ENCODE data around the gene SCO2. TPM values are rescaled to one million over a fixed set of nuclear protein-coding genes. Genes with fewer than 3 reads are reported as not detected.
"Not testable (repeated sequence)": the region's sequence is repeated elsewhere in the genome, so short reads cannot be mapped to it uniquely, and the experiment has no call there.

SCO2 gene
- total RNA-seq, 1 experiment from 2014 or later: 2.1 TPM

DNA sequence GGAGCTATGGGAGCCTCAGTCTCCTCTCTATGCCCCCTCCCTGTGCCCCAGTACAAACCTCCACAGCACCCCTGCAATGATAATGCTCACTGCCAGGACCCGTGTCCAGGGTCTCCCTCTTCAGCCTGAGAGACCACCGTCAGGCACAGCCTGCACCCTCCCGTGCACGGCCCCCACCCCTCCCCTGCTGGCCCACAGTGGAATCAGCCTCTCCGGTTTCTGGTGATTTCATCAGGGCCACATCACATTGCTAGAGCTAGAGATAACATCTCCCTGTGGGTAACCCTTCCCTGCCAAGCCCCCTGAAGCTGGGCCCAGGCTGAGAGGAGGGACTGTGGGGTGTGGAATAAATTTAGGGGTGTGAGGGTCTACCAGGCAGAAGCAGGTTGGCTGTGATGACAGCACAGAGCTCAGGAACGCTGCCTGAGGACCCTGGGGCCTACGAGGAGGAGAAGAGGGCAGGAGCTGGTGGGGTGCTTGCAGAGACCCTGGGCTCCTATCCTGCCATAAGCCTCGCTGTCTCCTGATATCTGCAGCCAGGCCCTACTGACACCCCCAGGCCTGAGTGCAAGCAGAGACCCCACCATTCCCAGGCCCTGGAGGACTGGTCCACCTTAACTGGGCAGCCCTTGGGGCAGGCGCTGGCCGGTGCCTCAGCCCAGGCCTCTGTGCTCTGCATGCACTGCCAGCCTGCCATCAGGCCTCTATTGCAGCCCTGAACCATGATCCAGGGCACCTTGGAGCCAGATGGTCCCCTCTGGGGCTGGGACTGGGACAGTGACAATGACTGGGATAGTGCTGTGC, 20.3 kb upstream of the SCO2 start, which contains the start of gene KLHDC7B:
Gene KLHDC7B (plus strand): TSS at position 378 of the 804 bp plus-strand sequence. CDS start 345 bp downstream, at position 723.
- Histone ChIP-seq H3K27me3 (0 out of 2 replicates have a peak, but pooled peaks cover 4% of the 10 kb centered on the region), H3K9me3 (replicated peaks) (no peaks in the 10 kb centered on the region), H3K27ac (no peak within 1 kb of the TSS), H3K4me3 (no peak within 1 kb of the TSS), H3K4me1 (no peaks in the 10 kb centered on the region), H3K36me3 (no peaks in the 10 kb centered on the region)
- no peak for DNase-seq

DNA sequence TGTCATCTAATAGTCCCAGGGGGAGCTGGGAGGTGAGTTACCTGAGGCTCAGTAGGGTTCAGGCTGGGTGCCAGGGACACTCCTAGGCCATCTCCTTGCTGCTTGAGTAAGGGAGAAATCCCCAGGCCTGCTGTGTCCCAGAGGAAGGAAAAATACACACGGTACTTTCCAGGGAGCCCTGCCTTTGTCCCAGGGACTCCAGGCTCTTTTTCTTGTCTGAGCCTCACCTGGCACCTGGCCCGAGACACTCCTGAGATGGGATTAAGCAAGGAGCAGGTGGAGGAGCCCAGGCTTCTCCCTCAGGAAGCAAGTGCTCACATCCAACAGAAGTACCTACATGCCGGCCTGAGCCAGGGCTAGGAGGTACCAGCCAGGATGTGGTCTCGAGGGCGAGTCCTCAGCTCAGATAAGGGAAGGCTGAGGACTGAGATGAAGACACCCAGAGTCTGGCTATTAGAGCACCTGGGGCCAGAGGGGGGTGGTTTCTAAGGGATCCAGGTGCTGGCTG, 19.4 kb upstream of the SCO2 start:
- no peaks in the 10 kb centered on the region for H3K36me3 ChIP-seq
- H3K4me3 ChIP-seq: no peak overlapping the region
- DNase-seq: no peak
- H3K27me3 ChIP-seq: 0 out of 2 replicates have a peak, but pooled peaks cover 4% of the 10 kb centered on the region
- H3K27ac ChIP-seq: no peak overlapping the region
- H3K9me3 ChIP-seq (replicated peaks): no peaks in the 10 kb centered on the region
- H3K4me1 ChIP-seq: no peaks in the 10 kb centered on the region

DNA sequence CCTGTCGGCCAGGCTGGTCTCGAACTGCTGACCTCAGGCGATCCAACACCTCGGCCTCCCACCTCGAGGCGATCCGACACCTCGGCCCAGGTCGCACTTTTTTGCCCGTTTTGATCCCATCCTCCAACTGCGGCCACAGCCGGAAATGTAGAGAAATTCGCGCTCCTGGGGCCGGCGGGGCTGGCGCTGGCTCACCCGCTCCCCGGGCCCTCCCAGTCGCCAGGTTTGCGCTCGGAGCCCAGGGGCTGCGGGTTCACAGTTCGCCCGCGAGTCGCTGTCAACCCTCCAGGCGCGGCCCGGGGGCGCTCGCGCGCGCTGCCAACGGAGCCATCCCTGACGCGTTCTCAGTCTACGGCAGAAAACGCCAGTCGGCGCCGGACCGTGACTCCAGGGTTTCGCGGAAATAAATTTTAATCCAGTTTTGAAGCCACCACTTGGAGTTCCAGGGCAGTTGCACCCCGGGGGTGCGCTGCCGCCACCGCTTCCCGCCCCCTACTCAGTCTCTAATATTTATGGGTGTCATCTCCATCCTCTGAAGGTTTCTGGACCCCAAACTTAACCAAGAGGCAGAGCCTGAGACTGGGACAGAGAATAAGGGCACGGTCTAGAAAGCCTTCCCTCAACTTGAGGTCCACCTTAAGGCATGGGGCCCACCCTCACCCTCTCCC, 18.8 kb upstream of the SCO2 start:
- Histone ChIP-seq H3K9me3 (replicated peaks) (no peaks in the 10 kb centered on the region), H3K4me1 (no peaks in the 10 kb centered on the region), H3K27ac (no peak overlapping the region), H3K36me3 (no peaks in the 10 kb centered on the region), H3K4me3 (no peak overlapping the region), H3K27me3 (0 out of 2 replicates have a peak, but pooled peaks cover 4% of the 10 kb centered on the region)
- DNase-seq: no peak

DNA sequence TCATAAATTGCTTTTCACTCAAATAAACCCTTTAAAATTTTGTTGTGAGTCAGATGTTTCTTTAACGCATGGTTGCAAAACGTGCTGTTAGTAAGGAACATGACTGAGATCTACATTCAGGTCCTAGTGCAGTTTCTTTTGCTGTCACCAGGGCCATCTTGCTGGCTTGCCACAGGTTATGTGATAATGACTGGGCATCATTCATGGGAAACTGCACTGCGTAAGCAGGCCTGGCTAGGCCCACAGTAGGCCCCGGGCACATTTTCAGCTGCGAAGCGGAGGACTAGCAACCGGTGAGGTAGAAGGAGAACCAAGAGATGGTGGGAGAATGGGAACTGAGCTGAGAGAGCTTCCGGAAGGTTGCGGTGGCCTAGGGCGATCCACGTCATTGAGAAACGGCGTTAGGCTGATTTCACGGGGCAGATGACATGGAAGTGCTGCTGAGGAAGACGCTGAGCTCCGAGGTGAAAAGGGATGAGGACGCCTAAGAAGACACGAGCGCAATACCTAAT, 17.1 kb upstream of the SCO2 start:
- H3K27ac ChIP-seq: no peak overlapping the region
- H3K36me3 ChIP-seq: no peaks in the 10 kb centered on the region
- H3K4me1 ChIP-seq: no peaks in the 10 kb centered on the region
- H3K27me3 ChIP-seq: peaks cover 4% of the 10 kb centered on the region; the same call in 1 of the 2 replicates
- DNase-seq: no peak
- no peaks in the 10 kb centered on the region for H3K9me3 ChIP-seq (replicated peaks)
- no peak overlapping the region for H3K4me3 ChIP-seq

DNA sequence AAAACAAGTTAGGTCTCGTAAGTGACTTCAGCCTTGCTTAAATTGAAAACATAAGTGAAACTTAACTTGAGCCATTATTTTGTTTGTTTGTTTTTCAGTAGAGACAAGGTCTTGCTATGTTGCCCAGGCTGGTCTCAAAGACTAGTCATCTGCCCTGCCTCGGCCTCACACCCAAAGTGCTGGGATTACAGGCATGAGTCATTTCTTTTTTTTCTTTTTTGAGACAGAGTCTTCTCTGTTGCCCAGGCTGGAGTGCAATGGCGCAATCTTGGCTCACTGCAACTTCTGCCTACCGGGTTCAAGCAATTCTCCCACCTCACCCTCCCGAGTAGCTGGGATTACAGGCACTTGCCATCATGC, 16.2 kb upstream of the SCO2 start:
- H3K9me3 ChIP-seq (replicated peaks); H3K4me3 ChIP-seq; DNase-seq; H3K36me3 ChIP-seq; H3K27ac ChIP-seq; H3K4me1 ChIP-seq: not testable (repeated sequence)
- peaks cover 11% of the 10 kb centered on the region; the same call in 1 of the 2 replicates for H3K27me3 ChIP-seq

DNA sequence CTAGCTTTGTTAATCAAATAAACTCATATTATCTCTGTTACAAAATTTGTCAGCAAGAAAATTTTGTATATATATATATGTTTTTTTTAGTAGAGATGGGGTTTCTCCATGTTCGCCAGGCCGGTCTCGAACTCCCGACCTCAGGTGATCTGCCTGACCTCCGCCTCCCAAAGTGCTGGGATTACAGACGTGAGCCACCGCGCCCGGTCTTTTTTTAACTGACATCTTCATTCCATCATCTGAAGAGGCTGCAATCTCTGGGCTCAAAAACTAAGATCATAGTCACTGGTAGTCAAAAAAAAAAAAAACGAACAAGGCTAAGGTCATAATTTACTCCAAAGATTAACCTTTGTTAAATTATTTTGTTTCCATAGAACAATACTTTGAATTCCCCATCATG, 15.0 kb upstream of the SCO2 start:
- peaks cover 11% of the 10 kb centered on the region; the same call in 1 of the 2 replicates for H3K27me3 ChIP-seq

DNA sequence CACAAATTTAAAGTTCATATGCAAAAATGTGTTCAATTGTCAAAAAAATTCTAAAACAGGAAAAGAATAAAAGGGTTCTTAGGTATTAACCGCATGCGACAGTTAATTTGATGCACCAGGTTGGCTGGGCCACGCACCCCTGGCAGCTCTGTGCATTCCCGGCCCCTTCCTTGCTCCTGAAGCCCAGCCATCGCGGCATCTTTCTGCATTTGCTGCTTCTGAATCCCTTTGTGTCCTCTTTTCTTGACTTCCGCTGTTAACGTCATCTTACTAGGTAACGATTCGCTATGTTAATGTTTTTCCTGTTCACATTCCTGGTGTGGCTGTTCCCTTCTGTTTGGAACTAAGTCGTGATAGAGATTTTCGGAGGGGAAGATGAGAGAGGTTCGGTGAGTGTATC, 12.4 kb upstream of the SCO2 start:
- Histone ChIP-seq H3K27ac (no peak overlapping the region), H3K9me3 (replicated peaks) (no peaks in the 10 kb centered on the region; the same call in 1 of the 2 replicates), H3K4me3 (no peak overlapping the region), H3K36me3 (no peaks in the 10 kb centered on the region), H3K4me1 (peaks cover 2% of the 10 kb centered on the region; the same call in 1 of the 2 replicates), H3K27me3 (peaks cover 13% of the 10 kb centered on the region; the same call in 1 of the 2 replicates)
- no peak for DNase-seq

More for the DNA sequence above, 15.0 kb upstream of the SCO2 start:
- H3K4me3 ChIP-seq: no peak overlapping the region
- no peak overlapping the region for H3K27ac ChIP-seq
- no peak for DNase-seq
- no peaks in the 10 kb centered on the region; the same call in 1 of the 2 replicates for H3K9me3 ChIP-seq (replicated peaks)
- no peaks in the 10 kb centered on the region for H3K4me1 ChIP-seq
- no peaks in the 10 kb centered on the region for H3K36me3 ChIP-seq

DNA sequence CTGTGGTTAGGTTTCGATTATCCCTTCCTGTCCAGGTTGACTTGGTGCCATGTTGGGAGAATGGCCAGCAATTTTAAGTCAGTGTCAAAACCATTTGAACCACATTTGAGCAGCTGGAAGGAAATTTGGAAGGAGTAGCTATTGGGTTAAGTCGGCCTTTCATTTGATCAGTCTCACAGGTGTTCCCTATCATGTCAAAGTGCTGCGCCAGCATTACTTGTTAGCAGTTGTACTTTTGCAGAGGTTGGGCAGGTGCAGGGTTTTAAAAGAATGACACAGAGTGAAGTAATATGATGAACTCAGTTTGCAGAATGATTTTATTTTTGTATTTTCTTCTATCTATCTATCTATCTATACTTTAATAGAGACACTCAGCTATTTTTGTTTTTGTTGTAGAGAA, 10.8 kb upstream of the SCO2 start:
- DNase-seq: no peak
- Histone ChIP-seq H3K27me3 (peaks cover 16% of the 10 kb centered on the region; the same call in 1 of the 2 replicates), H3K9me3 (replicated peaks) (no peaks in the 10 kb centered on the region; the same call in 1 of the 2 replicates), H3K4me1 (peaks cover 2% of the 10 kb centered on the region; the same call in 1 of the 2 replicates), H3K36me3 (no peaks in the 10 kb centered on the region), H3K4me3 (no peak overlapping the region), H3K27ac (no peak overlapping the region)

DNA sequence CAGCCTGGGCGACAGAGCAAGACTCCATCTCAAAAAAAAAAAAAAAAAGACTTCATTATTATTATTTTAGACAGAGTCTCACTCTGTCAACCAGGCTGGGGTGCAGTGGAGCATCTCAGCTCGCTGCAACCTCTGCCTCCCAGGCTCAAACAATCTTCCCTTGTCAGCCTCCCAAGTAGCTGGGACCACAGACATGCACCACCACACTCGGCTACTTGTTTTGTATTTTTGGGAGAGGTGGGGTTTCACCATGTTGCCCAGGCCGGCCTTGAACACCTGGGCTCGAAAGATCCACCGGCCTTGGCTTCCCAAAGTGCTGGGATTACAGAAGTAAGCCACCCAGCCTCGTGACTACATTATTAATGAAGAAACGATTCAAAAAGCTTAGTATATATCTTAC, 9.7 kb upstream of the SCO2 start:
- H3K27ac ChIP-seq: no peak overlapping the region
- H3K4me1 ChIP-seq: peaks cover 2% of the 10 kb centered on the region; the same call in 1 of the 2 replicates
- no peak overlapping the region for H3K4me3 ChIP-seq
- H3K9me3 ChIP-seq (replicated peaks): no peaks in the 10 kb centered on the region; the same call in 1 of the 2 replicates
- peaks cover 16% of the 10 kb centered on the region; the same call in 1 of the 2 replicates for H3K27me3 ChIP-seq
- no peaks in the 10 kb centered on the region for H3K36me3 ChIP-seq
- DNase-seq: no peak

DNA sequence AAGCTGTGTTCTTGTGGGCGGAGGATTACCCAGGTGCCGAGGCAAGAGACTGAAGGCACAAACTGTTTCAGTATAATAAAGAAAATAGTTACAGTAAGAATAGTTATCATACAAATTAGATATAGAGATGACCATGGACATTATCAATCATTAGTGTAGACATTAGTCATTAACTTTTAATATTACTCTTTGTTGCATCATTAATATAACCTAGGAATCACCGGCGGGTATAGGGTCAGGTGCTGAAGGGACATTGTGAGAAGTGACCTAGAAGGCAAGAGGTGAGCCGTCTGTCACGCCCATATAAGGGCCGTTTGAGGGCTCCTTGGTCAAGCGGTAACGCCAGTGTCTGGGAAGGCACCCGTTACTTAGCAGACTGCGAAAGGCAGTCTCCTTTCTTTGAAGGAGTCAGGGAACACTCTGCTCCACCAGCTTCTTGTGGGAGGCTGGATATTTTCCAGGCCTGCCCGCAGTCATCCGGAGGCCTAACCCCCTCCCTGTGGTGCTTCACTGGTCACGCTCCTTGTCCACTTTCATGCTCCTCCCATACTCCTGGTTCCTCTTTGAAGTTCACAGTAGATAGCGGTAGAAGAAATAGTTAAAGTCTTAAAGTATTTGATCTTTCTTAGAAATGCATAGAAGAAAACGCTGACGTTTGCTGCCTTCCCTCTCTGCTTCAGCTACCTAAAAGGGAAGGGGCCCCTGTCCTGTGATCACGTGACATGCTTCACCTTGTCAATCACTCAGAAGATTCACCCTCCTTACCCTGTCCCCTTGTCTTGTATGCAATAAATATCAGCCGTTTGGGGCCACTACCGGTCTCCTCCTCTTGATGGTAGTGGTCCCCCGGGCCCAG, 8.7 kb upstream of the SCO2 start:
- not testable (repeated sequence) for H3K27ac ChIP-seq; H3K9me3 ChIP-seq (replicated peaks); H3K4me3 ChIP-seq; H3K4me1 ChIP-seq; H3K36me3 ChIP-seq
- DNase-seq: peak in 1 of 2 experiments; percentile 39
- H3K27me3 ChIP-seq: peaks cover 16% of the 10 kb centered on the region; the same call in 1 of the 2 replicates

DNA sequence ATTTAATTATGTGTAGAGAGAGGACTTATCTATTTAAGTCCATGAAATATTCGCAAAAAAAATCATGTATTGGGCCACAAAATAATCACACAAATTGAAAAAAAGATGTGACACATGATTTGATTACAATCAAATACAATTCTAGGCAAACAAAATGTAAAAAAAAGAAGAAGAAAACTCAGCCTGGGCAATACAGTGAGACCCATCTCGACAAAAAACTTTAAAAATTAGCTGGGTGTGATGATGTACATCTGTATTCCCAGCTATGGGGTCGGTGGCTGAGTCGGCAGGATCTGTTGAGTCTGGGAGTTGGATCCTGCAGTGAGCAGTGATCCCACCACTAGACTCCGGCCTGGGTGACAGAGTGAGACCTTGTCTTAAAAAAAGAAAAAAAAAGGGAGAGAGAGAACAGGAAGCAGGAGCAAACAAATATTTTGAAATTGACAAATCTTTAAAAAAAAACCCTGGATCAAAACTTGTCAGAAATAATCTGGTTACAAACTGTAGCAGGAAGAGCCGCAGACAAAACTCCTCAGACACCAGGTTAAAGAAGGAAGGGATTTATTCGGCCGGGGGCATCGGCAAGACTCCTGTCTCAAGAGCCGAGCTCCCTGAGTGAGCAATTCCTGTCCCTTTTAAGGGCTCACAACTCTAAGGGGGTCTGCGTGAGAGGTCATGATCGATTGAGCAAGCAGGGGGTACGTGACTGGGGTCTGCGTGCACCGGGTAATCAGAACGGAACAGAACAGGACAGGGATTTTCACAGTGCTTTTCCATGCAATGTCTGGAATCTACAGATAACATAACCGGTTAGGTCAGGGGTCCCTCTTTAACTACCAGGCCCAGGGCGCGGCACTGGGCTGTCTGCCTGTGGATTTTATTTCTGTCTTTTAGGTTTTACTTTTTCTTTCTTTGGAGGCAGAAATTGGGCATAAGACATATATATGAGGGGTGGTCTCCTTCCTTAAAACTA, 7.7 kb upstream of the SCO2 start:
- Histone ChIP-seq H3K36me3 (no peaks in the 10 kb centered on the region), H3K4me1 (peaks cover 2% of the 10 kb centered on the region; the same call in 1 of the 2 replicates), H3K4me3 (no peak overlapping the region), H3K9me3 (replicated peaks) (no peaks in the 10 kb centered on the region; the same call in 1 of the 2 replicates), H3K27ac (no peak overlapping the region), H3K27me3 (peaks cover 16% of the 10 kb centered on the region; the same call in 1 of the 2 replicates)
- DNase-seq: no peak

DNA sequence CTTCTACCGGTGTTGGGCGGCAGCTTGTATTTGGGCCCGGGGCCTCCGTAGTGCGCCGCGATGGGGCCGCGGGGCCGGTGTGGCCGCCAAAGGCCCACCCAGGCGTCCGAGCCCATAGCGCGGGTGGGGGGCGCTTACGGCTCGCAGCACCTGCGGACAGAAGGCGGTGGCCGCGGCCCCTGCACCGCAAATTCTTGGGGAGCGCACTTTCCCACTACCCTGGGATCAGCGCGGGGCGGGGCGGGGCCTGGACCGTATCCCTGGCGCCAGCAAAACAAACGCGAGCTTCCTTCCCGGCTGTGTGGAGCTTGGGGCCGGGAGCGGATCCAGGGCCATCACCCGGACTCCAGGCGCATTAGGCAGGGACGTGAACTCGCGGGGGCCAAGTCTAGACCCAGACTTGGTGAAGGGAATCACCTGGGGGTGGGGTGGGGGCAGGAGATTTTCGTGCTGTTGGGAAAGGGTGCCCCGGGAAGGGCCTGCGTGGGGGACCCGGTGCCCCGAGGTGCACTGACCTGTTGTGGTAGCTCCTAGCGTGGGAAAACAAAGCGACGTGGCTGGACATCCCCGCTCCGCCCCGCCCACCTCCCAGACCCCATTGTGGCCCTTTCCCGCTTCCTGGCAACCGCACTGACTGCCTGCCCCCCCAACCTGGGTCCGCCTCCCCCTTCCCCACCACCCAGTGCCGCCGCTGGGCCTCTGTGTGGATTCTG, 6.7 kb upstream of the SCO2 start:
- H3K27me3 ChIP-seq: peaks cover 12% of the 10 kb centered on the region; the same call in 1 of the 2 replicates
- no peak overlapping the region for H3K27ac ChIP-seq

More for the DNA sequence above, 6.7 kb upstream of the SCO2 start:
- Histone ChIP-seq H3K36me3 (no peaks in the 10 kb centered on the region), H3K9me3 (replicated peaks) (no peaks in the 10 kb centered on the region; the same call in 1 of the 2 replicates), H3K4me3 (no peak overlapping the region), H3K4me1 (peaks cover 2% of the 10 kb centered on the region; the same call in 1 of the 2 replicates)
- no peak for DNase-seq
